ENCODE measurements around the gene ACTG1. TPM values are rescaled to one million over a fixed set of nuclear protein-coding genes. Genes with fewer than 3 reads are reported as not detected.

Gene ACTG1
- total and polyA plus RNA-seq, 2 donors (not counting 1 experiment from before 2014, with no cell fraction given): 803 to 1,677 TPM

DNA sequence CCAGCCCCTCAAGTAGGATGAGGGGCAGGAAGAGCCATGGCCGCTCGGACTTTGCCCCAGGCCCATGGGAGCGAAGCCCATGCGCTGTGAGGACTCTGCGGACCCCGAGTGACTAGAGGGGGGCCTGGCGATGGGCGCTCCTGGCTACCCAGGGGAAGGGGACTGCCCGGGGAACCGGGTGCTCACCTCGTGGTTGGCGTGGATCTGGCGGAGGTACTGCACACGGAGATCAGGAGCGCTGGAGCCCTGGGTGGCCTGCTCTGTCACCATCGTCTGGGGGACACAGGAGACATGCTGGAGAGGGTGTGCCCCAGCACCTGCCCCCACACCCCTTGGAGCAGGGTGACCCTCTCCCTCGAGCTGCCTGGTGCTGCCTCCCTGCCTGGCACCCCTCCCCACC is 28.5 kb upstream of the ACTG1 start:
- Histone ChIP-seq H3K79me2 (ENCODE audit: control insufficient read depth, insufficient read depth, low read length) (no peaks in the 10 kb centered on the region), H3K9me3 (ENCODE audit: control extremely low read depth in 1 of 3, control insufficient read depth in 2 of 3, insufficient read depth in 1 of 3, low read length in 2 of 3) (no peaks in the 10 kb centered on the region), H3K27me3 (replicated peaks in 1 of 4; ENCODE audit: control extremely low read depth in 1 of 4, control insufficient read depth in 3 of 4, insufficient read depth in 4 of 4, low read length in 3 of 4) (peaks cover 0 to 20% (median 8%) of the 10 kb centered on the region in 4 experiments), H3K36me3 (replicated peaks in 1 of 2; ENCODE audit: control extremely low read depth in 1 of 2, control insufficient read depth in 1 of 2, extremely low read depth in 1 of 2, insufficient read depth in 2 of 2, low read length in 1 of 2) (peaks cover 0 to 66% of the 10 kb centered on the region in 2 experiments), H3K4me2 (replicated peaks; ENCODE audit: low read depth, low read length, poor library complexity, severe bottlenecking) (no peak overlapping the region), H3K4me1 (ENCODE audit: control insufficient read depth in 2 of 2, insufficient read depth in 2 of 2, low read length in 2 of 2) (peaks cover 14 to 19% of the 10 kb centered on the region in 2 donors), H3K4me3 (ENCODE audit: control extremely low read depth in 1 of 5, extremely low read depth in 1 of 5, insufficient read depth in 1 of 5, low read depth in 2 of 5, low read length in 4 of 5) (no peak overlapping the region), H3K9ac (ENCODE audit: low read length) (no peak overlapping the region), H2AFZ (ENCODE audit: insufficient read depth, low read depth, low read length, poor library complexity, severe bottlenecking) (no peak overlapping the region), H4K20me1 (ENCODE audit: control insufficient read depth, insufficient read depth, low read length, poor library complexity, severe bottlenecking) (peaks cover 33% of the 10 kb centered on the region), H3K27ac (ENCODE audit: low read length in 2 of 2) (no peak overlapping the region)
- ChIA-PET CTCF (no interaction called here), POLR2A (no interaction called here)
- Mint-ChIP-seq H3K4me1 (peaks cover 4% of the 10 kb centered on the region), H3K4me3 (no peak overlapping the region), H3K27ac (no peak overlapping the region), H3K9me3 (ENCODE audit: insufficient read depth) (no peaks in the 10 kb centered on the region), H3K27me3 (peaks cover 7% of the 10 kb centered on the region)
- ATAC-seq (ENCODE audit: low read depth) (no peak), DNase-seq (no peak)
- WGBS (ENCODE audit: insufficient coverage): 96% methylated on average over 16 of the region's 17 CpGs
- intact Hi-C loops (cut with micrococcal nuclease): no loop called here
- TF ChIP-seq EZH2 (IDR thresholded peaks at IDR 0.05; ENCODE audit: borderline replicate concordance, insufficient read depth, low read depth, low read length, poor library complexity, severe bottlenecking): no peak
- TF ChIP-seq, protein P1, sequence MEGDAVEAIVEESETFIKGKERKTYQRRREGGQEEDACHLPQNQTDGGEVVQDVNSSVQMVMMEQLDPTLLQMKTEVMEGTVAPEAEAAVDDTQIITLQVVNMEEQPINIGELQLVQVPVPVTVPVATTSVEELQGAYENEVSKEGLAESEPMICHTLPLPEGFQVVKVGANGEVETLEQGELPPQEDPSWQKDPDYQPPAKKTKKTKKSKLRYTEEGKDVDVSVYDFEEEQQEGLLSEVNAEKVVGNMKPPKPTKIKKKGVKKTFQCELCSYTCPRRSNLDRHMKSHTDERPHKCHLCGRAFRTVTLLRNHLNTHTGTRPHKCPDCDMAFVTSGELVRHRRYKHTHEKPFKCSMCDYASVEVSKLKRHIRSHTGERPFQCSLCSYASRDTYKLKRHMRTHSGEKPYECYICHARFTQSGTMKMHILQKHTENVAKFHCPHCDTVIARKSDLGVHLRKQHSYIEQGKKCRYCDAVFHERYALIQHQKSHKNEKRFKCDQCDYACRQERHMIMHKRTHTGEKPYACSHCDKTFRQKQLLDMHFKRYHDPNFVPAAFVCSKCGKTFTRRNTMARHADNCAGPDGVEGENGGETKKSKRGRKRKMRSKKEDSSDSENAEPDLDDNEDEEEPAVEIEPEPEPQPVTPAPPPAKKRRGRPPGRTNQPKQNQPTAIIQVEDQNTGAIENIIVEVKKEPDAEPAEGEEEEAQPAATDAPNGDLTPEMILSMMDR (IDR thresholded peaks at IDR 0.05): no peak

DNA sequence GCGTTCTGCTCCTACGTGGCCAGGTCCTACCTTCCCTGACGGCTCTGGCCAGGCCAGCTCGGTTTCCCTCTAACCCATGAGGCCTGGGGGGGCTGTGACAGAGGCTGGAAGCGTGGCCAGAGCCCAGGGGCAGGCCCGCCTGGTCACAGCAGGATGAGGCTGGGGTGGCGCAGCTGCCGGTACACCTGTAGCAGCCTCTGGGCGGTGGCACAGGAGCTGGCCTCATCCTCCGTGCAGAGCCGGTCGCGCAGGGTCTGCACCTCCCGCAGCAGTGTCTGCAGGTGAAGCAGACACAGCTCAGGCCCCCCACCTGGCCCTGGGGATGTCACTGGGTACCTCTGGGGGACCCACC is 28.1 kb upstream of the ACTG1 start:
- Mint-ChIP-seq H3K4me3 (no peak overlapping the region), H3K27ac (no peak overlapping the region), H3K9me3 (ENCODE audit: insufficient read depth) (no peaks in the 10 kb centered on the region), H3K4me1 (peaks cover 4% of the 10 kb centered on the region), H3K27me3 (peaks cover 7% of the 10 kb centered on the region)
- H3K9me3 ChIP-seq (ENCODE audit: control extremely low read depth in 1 of 3, control insufficient read depth in 2 of 3, insufficient read depth in 1 of 3, low read length in 2 of 3): no peaks in the 10 kb centered on the region
- peaks cover 0 to 61% of the 10 kb centered on the region in 2 experiments for H3K36me3 ChIP-seq (replicated peaks in 1 of 2; ENCODE audit: control extremely low read depth in 1 of 2, control insufficient read depth in 1 of 2, extremely low read depth in 1 of 2, insufficient read depth in 2 of 2, low read length in 1 of 2)
- TF ChIP-seq, protein P1 (IDR thresholded peaks at IDR 0.05): no peak
- TF ChIP-seq EZH2 (IDR thresholded peaks at IDR 0.05; ENCODE audit: borderline replicate concordance, insufficient read depth, low read depth, low read length, poor library complexity, severe bottlenecking): no peak
- no peak overlapping the region for H3K27ac ChIP-seq (ENCODE audit: low read length in 2 of 2)
- ATAC-seq (ENCODE audit: low read depth): no peak
- CTCF ChIA-PET: interaction anchor here (1.0 kb wide), 1 partner anchor 10 kb away, joined by 3 read pairs; no protein-coding TSS in a partner anchor
- H3K4me1 ChIP-seq (ENCODE audit: control insufficient read depth in 2 of 2, insufficient read depth in 2 of 2, low read length in 2 of 2): peaks cover 14 to 21% of the 10 kb centered on the region in 2 donors
- 97% methylated on average over 14 of the region's 14 CpGs for WGBS (ENCODE audit: insufficient coverage)
- no peak overlapping the region for H2AFZ ChIP-seq (ENCODE audit: insufficient read depth, low read depth, low read length, poor library complexity, severe bottlenecking)
- H4K20me1 ChIP-seq (ENCODE audit: control insufficient read depth, insufficient read depth, low read length, poor library complexity, severe bottlenecking): peaks cover 35% of the 10 kb centered on the region
- H3K79me2 ChIP-seq (ENCODE audit: control insufficient read depth, insufficient read depth, low read length): no peaks in the 10 kb centered on the region
- no peak for DNase-seq
- intact Hi-C loops (cut with micrococcal nuclease): no loop called here
- H3K4me2 ChIP-seq (replicated peaks; ENCODE audit: low read depth, low read length, poor library complexity, severe bottlenecking): no peak overlapping the region
- H3K9ac ChIP-seq (ENCODE audit: low read length): no peak overlapping the region
- POLR2A ChIA-PET: no interaction called here
- no peak overlapping the region for H3K4me3 ChIP-seq (ENCODE audit: control extremely low read depth in 1 of 5, extremely low read depth in 1 of 5, insufficient read depth in 1 of 5, low read depth in 2 of 5, low read length in 4 of 5)
- H3K27me3 ChIP-seq (replicated peaks in 1 of 4; ENCODE audit: control extremely low read depth in 1 of 4, control insufficient read depth in 3 of 4, insufficient read depth in 4 of 4, low read length in 3 of 4): peaks cover 0 to 24% (median 10%) of the 10 kb centered on the region in 4 experiments

Measured in B cell (primary cell).